ENCODE data around the gene SLC25A20. TPM values are rescaled to one million over a fixed set of nuclear protein-coding genes. Genes with fewer than 3 reads are reported as not detected.
"Not testable (repeated sequence)": the region's sequence is repeated elsewhere in the genome, so short reads cannot be mapped to it uniquely, and the experiment has no call there.

The SLC25A20 gene
- total RNA-seq, 2 experiments from 2014 or later: 19.2 to 23.9 TPM

DNA sequence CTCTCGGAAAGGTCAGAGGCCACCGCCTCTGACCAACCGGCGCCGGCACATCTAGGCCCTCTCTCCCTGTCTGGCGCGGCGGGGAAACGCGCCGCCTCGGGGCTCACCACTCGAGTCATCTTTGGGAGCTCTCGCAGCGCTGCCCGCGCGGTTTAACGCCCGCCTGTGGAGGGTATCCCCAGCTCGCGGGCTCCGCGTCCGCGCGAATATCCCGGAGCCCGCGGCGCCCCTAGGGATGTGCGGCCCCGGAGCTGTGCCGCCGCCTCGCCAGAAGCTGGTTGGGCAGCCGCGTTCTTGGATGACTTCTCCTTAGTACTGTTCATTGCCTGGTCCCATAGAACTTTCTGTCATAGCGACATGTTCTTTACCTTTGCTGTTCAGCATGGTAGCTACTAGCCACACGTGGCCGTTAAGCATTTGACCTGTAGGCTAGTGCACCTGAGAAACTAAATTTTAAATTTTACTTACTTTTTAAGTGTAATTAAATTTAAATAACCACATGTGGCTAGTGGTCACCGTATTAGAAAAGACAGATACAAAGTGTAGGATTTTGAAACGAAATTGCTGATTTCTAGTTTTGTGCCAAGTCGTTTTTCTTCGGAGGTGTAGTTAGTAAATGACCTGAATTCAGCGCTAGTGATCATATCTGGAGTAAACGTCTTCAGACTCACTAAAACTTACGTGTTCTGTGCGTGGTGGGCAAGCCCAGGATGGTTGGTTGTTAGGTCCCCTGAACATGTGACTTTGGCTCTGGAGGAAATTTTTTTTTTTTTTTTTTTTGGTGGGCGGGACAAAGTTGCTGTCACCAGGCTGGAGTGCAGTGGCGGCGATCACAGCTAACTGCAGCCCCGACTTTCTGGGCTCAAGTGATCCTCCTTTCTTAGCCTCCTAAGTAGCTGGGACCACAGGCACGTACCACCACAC lies 20.8 kb upstream of the SLC25A20 start:
- Mint-ChIP-seq H3K36me3 (peaks cover 19% of the 10 kb centered on the region), H3K4me3 (peak overlapping the region; percentile 97), H3K4me1 (peaks cover 26% of the 10 kb centered on the region), H3K9me3 (no peaks in the 10 kb centered on the region), H3K27ac (peak overlapping the region; percentile 100), H3K27me3 (no peaks in the 10 kb centered on the region)
- DNase-seq: peak; percentile 69

DNA sequence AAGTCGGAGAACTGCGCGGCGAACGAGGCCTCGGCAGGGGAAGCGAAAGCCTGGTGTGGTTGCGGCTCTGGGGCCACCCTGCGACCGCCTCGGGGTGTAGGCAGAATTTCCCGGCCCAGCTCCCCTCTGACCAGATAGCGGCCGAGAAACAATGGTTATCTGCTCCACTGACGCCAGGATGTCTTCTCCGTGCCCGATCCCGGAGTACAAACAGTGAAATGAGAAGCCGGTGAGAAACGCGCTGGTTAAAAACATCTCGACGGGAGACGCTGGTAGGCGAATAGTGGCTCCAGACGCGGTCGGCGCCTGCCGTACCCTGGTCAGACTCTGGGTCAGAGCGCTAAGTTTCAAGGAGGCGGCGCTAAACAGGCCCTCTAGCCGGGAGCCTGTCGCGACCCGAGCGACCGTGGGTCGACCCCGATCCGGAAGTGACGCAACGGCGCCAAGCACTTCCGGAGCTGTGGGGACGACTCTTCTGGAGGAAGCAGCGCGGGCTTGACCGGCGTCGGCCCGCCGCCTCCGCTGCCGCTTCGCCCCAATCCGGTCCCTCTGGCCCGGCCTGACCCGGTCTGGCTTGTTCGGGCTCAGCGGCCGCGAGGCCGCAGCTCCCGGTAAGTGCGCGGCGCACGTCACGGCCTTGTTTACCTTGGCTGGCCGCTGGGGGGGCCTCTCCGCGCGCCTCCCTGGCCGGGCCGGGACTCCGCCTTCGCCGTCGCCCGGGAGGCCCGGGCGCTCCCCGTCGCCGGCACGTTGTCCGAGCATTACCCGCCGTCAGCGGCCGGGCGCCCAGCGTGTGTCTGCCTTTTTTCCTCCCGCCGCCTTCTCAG lies 19.9 kb upstream of the SLC25A20 start, which contains the start of gene ARIH2:
Gene ARIH2 (plus strand): TSS at position 455 of the 827 bp plus-strand sequence. CDS start 8,717 bp downstream, outside the sequence.
- DNase-seq: peak; percentile 92
- Mint-ChIP-seq H3K4me1 (peaks cover 30% of the 10 kb centered on the region), H3K27me3 (no peaks in the 10 kb centered on the region), H3K9me3 (no peaks in the 10 kb centered on the region), H3K4me3 (peak within 1 kb of the TSS; percentile 97), H3K27ac (peak within 1 kb of the TSS; percentile 100), H3K36me3 (peaks cover 16% of the 10 kb centered on the region)

DNA sequence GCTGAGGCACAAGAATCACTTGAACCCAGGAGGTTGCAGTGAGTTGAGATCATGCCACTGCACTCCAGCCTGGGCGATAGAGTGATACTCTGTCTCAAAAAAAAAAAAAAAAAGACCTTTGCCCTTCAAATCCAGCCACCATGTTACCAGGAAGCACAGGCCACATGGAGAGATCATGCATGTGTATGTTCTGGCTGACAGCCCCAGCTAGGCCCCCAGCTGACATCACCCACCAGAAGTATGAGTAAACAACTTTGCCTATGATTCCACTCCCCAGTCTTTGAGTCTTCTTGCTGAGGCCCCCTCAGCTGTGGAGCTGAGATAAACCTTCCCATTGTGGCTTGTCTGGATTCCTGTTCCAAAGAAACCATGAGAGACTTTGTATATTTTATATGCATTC lies 16.6 kb upstream of the SLC25A20 start:
- H3K36me3 Mint-ChIP-seq: peaks cover 9% of the 10 kb centered on the region
- no peak overlapping the region for H3K4me3 Mint-ChIP-seq
- peak overlapping the region; percentile 56 for H3K27ac Mint-ChIP-seq
- DNase-seq: no peak
- H3K4me1 Mint-ChIP-seq: peaks cover 23% of the 10 kb centered on the region
- no peaks in the 10 kb centered on the region for H3K9me3 Mint-ChIP-seq
- H3K27me3 Mint-ChIP-seq: no peaks in the 10 kb centered on the region

GRCh38 chr3:48907026-48907425 lies 8.3 kb upstream of the SLC25A20 start:
- DNase-seq, H3K9me3 Mint-ChIP-seq, H3K4me3 Mint-ChIP-seq, H3K27ac Mint-ChIP-seq, H3K36me3 Mint-ChIP-seq, H3K27me3 Mint-ChIP-seq, H3K4me1 Mint-ChIP-seq: not testable (repeated sequence)

DNA sequence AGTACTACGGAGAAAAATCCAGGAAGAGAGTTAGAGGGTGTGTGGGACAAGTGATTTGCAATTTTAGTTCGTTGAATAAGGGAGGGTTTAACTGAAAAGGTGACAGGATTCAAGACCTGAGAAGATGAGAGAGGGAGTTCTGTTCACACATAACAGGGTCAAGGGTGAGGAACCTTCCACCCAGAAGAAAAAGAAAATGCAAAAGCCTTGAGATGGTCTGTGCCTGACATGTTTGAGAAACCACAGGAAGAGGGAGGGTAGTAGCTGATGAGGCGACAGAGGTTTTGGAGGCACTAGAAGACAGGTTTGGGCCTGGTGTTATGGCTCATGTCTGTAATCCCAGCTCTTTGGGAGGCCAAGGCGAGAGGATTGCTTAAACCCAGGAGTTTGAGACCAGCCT lies 591 bp upstream of the SLC25A20 start:
- Mint-ChIP-seq H3K36me3 (no peaks in the 10 kb centered on the region), H3K4me1 (peaks cover 20% of the 10 kb centered on the region), H3K27ac (peak overlapping the region; percentile 93), H3K27me3 (no peaks in the 10 kb centered on the region), H3K4me3 (peak overlapping the region; percentile 94), H3K9me3 (no peaks in the 10 kb centered on the region)
- DNase-seq: no peak

DNA sequence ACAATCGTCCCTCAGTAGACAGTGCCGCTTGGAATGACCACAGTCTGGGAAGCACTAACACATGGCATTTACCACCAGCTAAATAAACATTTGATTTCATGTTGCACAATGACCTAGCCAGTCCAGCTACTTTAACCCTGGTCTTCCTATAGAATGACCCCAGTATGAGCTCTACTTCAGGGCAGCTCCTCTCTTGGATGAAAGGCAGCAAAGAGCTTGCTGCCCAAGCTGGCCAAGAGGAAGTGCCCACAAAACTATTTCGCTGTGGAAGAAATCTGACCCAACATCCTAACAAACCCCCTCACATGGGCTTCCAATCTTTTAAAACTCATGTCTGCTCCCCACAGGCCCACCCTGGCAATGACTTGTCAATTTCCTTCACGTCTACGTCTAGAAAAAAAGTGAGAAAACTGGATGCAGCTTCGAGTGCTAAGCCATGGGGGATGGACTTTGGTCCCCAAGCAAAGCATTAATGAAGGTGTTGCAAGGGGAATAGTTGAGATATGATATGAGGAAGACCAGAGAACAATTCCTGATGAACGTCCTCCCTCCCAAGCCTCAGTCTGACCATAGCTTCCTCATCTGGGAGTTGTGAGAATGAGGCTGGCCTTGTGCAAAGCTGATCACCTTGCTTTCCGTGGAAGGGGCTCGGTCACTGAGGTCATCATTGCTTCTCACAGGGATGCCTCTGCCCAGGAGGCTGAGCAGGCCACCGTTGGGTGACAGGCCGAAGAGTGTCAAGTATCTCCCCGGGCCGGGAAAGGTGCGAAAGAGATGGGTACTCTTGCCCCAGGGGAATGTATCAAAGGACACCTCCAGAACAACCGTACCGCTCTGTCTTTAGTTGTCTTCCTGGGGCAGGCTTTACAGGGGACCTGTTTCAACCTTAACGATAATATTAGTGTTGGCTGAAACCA lies 964 bp downstream of the SLC25A20 start:
- no peaks in the 10 kb centered on the region for H3K36me3 Mint-ChIP-seq
- H3K4me1 Mint-ChIP-seq: peaks cover 19% of the 10 kb centered on the region
- no peaks in the 10 kb centered on the region for H3K9me3 Mint-ChIP-seq
- H3K27me3 Mint-ChIP-seq: no peaks in the 10 kb centered on the region
- H3K4me3 Mint-ChIP-seq: peak overlapping the region; percentile 94
- DNase-seq: peak; percentile 10
- H3K27ac Mint-ChIP-seq: peak overlapping the region; percentile 93

DNA sequence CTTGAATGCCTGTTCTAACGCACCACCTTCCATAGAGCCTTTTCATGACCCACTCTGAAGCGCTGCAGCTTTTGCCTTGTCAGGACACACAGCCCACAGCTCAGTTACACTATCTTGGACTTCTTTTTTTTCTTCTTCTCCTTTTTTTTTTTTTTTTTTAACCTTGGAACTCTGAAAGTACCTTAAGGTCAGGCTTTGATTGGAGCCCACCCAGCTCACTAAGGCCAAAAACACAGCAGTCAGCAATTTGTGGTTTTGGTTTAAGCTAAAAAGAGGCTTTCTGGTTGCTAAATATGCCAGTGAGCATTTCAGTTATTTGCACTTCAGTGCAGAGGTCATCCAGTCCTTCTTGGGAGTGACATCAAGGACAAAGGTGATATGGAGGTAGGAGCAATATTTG lies 1.7 kb downstream of the SLC25A20 start:
- Mint-ChIP-seq H3K4me1 (peaks cover 22% of the 10 kb centered on the region), H3K27ac (no peak overlapping the region), H3K4me3 (peak overlapping the region; percentile 47), H3K27me3 (no peaks in the 10 kb centered on the region), H3K9me3 (no peaks in the 10 kb centered on the region), H3K36me3 (no peaks in the 10 kb centered on the region)
- no peak for DNase-seq

DNA sequence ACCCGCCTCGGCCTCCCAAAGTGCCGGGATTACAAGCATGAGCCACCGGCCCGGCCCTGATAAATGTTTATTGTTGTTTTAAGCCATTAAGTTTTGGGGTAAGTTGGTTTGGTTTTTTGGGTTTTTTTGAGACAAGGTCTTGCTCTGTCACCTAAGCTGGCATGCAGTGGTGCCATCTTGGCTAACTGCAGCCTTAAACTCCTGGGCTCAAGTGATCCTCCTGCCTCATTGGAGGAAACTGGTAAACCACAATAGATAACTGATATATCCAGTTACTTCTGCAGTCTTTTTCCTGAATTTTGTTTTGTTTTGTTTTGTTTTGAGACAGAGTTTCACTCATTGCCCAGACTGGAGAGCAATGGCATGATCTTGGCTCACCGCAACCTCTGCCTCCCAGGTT lies 4.2 kb downstream of the SLC25A20 start:
- no peak overlapping the region for H3K4me3 Mint-ChIP-seq
- no peak for DNase-seq
- no peaks in the 10 kb centered on the region for H3K36me3 Mint-ChIP-seq
- no peak overlapping the region for H3K27ac Mint-ChIP-seq
- peaks cover 22% of the 10 kb centered on the region for H3K4me1 Mint-ChIP-seq
- H3K27me3 Mint-ChIP-seq: no peaks in the 10 kb centered on the region
- no peaks in the 10 kb centered on the region for H3K9me3 Mint-ChIP-seq

DNA sequence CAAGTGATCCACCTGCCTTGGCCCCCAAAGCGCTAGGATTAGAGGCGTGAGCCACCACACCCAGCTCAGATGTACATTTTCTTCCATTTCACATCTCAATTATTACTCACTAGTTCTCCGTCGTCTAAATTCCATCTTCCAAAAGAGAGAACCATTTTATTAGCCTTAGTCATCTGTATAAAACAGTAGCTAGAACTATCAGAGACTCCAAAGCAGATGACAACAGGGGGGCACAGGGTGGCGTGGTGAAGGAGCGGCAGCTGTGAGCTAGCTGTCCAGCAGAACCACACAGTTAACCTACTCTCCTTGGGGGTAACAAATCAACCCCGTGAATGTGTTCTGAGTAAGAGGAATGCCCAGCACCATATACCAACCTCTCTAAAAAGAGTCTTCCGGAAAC lies 7.1 kb downstream of the SLC25A20 start:
- DNase-seq: no peak
- no peaks in the 10 kb centered on the region for H3K36me3 Mint-ChIP-seq
- no peaks in the 10 kb centered on the region for H3K9me3 Mint-ChIP-seq
- peaks cover 2% of the 10 kb centered on the region for H3K4me1 Mint-ChIP-seq
- no peak overlapping the region for H3K27ac Mint-ChIP-seq
- H3K4me3 Mint-ChIP-seq: no peak overlapping the region
- no peaks in the 10 kb centered on the region for H3K27me3 Mint-ChIP-seq

GRCh38 chr3:48885753-48886152 lies 12.9 kb downstream of the SLC25A20 start:
- Mint-ChIP-seq H3K27ac (no peak overlapping the region), H3K9me3 (no peaks in the 10 kb centered on the region), H3K4me1 (no peaks in the 10 kb centered on the region), H3K4me3 (no peak overlapping the region), H3K27me3 (no peaks in the 10 kb centered on the region), H3K36me3 (peaks cover 4% of the 10 kb centered on the region)
- no peak for DNase-seq

- Mint-ChIP-seq H3K9me3 (no peaks in the 10 kb centered on the region), H3K27ac (no peak overlapping the region), H3K27me3 (no peaks in the 10 kb centered on the region), H3K4me3 (no peak overlapping the region), H3K36me3 (peaks cover 9% of the 10 kb centered on the region), H3K4me1 (no peaks in the 10 kb centered on the region)
- DNase-seq: no peak
These were observed 17.0 kb downstream of the SLC25A20 start for GRCh38 chr3:48881652-48882114.

DNA sequence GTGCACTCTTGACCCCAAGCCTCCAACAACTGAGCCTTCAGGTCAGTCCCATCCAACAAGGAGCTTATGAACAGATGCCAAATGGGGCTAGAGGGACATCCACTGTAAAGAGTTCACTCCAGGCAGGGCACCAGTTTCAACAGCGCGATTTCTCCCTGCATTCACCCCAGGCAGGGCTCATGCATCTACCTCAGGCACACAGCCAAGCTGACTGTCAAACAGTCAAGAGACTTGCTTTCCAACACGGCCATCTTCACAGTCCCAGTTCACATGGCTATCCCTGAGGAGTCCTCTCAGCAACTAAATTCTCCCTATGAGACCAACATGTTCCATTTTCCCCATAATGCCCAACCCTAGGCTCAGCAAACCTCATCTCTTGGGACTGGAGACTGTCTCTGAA lies 17.7 kb downstream of the SLC25A20 start:
- no peaks in the 10 kb centered on the region for H3K9me3 Mint-ChIP-seq
- no peak overlapping the region for H3K27ac Mint-ChIP-seq
- DNase-seq: no peak
- H3K36me3 Mint-ChIP-seq: peaks cover 9% of the 10 kb centered on the region
- no peaks in the 10 kb centered on the region for H3K4me1 Mint-ChIP-seq
- H3K27me3 Mint-ChIP-seq: no peaks in the 10 kb centered on the region
- no peak overlapping the region for H3K4me3 Mint-ChIP-seq

DNA sequence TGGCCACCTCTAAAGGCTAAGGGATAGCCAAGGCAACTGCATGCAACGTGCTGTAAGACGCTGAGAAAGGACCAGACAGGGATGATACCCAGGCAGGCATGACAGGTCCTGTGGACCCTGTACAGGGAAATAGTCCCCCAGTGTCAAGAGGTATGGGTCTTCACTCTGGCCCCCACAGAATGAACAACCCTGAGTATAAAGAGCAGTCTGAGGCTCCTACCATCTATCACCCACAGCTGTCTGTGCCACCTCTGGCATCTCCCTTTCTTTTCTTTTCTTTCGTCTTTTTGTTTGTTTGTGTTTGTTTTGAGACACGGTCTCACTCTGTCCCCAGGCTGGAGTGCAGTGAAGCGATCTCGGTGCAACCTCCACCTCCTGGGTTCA lies 18.7 kb downstream of the SLC25A20 start:
- no peaks in the 10 kb centered on the region for H3K27me3 Mint-ChIP-seq
- DNase-seq: no peak
- H3K27ac Mint-ChIP-seq: no peak overlapping the region

DNA sequence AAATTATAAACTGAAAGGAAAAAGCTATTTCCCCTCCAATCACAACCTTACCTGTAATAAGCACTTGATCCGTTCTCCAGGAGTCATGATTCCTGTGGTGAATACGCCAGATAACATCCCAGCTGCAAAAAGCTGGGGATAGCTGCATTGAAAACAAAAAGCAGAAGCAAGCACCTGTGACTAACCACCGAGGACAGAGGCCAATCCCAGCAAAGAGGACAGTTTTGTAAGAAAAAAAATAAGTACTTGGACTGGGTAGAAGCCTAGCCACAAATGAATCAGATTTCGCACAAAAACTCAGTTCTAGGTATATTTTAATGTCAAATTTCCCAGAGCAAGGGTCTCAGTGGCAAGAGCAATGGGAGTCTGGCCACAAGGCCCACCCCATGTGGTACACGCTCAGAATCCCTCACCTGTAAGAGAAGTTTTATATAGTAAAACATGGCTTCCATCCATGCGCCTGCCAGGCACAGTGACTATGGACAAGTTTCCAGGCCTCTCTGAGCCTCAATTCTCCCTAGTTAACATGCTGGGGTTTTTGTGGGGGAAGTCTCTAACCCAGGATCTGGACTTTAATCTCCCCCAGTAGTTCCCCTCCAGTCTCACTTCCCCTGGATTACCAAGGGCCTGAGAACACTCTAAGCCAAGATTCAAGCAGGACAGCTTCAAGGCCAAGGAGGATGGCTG lies 19.2 kb downstream of the SLC25A20 start:
- Mint-ChIP-seq H3K4me3 (no peak overlapping the region), H3K27ac (no peak overlapping the region), H3K9me3 (no peaks in the 10 kb centered on the region), H3K4me1 (no peaks in the 10 kb centered on the region), H3K36me3 (peaks cover 7% of the 10 kb centered on the region), H3K27me3 (no peaks in the 10 kb centered on the region)
- no peak for DNase-seq

More for the DNA sequence above, 18.7 kb downstream of the SLC25A20 start:
- no peak overlapping the region for H3K4me3 Mint-ChIP-seq
- no peaks in the 10 kb centered on the region for H3K9me3 Mint-ChIP-seq
- H3K36me3 Mint-ChIP-seq: peaks cover 9% of the 10 kb centered on the region
- no peaks in the 10 kb centered on the region for H3K4me1 Mint-ChIP-seq
